Nucleus accumbens (tissue), 56 donors: ENCODE measurements around the gene SEPHS1.
A peak's percentile ranks its signal among the peaks of the same experiment; 100 is the strongest.
"Not testable (repeated sequence)": the region's sequence is repeated elsewhere in the genome, so short reads cannot be mapped to it uniquely, and the experiment has no call there.

Source experiments
- DNase-seq, 56 donors: peaks; one replicate each; lab custom pipeline; 2025; lab: John Stamatoyannopoulos, UW

SEPHS1 gene

DNA sequence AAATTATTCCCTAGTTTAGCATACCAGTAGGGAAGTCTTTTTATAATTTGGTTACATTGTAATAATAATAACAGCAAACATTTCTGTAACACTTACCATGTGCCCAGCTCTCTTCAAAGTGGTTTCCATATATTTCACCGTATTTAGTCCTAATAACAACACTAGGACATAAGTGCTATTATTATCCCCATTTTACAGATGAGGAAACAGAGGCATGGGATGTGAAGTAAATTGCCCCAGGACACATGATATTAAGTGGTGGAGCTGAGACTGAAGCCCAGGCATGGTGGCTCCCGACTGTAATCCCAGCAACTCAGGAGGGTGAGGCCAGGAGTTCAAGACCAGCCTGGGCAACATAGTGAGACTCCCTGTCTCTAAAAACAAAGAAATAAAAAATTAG, 53.3 kb downstream of the SEPHS1 start:
- no peak for DNase-seq

DNA sequence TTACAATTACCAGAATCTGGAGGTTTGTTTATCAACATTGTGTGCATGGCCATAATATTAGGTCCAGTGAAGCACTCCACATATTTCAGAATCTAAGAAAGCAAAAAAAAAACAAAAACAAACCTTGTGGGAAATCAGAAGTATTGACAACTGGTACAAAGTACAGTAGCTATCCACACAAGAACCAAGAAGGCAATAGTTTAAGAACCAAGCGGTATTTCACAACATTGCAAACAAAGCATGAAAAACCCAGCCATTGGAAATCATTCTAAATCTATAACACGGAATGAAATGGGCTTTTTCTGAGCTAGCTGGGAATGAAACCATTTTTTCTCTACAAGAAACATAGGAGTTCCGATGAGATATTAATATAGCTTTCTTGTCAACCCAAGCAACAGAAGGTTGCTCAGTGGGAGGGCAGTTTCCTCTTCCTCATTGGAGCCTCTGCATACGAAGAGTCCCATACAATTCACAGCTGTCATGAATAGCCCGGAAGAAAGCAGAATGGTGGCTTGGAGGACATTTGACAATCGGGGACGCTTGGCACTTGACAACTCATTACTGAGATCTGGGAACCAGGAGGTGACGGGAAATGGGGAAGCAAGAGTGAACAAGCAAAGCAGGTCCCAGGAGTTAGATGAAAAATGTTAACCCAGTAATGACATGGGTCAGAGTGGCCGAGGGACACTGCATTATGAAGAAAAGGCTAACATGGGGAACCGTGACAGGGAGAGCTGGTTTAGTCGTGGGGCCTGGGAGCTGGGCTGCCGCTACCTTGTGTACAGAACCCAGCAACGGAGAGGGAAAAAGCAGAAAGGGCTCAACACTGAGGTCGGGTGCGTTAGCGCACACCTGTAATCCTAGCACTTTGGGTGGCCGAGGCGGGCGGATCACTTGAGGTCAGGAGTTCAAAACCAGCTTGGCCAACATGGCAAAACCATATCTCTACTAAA, 56.0 kb downstream of the SEPHS1 start:
- DNase-seq: no peak

DNA sequence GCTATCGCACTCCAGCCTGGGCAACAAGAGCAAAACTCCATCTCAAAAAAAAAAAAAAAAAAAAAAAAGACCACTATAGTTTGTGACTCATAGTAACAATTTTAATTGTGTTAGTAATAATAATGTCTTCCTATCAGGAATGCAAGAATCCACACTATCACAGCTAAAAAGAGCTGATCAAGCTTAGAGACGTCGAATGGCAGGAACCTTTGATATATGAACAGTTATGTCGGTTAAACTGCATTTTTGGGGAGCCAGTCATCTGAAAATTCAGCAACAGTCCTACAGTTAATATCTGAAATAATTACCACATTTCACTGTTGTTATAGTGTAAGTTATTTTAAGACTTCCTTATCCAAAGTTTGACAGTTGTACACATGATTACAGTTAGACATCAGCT, 57.0 kb downstream of the SEPHS1 start:
- no peak for DNase-seq

DNA sequence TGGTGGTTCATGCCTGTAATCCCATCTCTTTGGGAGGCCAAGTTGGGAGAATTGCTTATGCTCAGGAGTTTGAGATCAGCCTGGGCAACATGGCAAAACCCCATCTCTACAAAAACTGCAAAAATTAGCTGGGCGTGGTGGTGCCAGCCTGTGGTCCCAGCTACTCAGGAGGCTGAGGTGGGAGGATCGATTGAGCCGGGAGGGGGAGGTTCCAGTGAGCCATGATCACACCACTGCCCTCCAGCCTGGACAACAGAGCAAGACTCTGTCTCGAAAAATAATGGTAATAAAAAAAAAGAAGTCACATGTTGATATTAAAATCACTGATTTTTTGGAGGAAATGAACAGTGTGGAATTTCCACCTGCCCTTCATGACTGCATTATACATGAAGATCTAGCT, 64.0 kb downstream of the SEPHS1 start:
- no peak for DNase-seq

DNA sequence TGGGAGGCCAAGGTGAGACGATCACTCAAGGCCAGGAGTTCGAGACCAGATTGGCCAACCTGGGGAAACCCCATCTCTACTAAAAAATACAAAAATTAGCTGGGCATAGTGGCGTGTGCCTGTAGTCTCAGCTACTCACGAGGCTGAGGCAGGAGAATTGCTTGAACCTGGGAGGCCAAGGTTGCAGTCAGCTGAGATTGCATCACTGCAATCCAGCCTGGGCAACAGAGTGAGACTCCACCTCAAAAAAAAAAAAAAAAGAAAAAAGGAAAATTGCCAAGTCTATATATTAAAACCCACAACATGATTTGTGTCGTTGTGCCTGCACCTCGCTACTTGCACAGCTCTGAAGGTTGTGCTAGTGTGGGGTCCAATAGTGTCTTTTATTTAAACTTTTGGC, 65.7 kb downstream of the SEPHS1 start:
- not testable (repeated sequence) for DNase-seq

DNA sequence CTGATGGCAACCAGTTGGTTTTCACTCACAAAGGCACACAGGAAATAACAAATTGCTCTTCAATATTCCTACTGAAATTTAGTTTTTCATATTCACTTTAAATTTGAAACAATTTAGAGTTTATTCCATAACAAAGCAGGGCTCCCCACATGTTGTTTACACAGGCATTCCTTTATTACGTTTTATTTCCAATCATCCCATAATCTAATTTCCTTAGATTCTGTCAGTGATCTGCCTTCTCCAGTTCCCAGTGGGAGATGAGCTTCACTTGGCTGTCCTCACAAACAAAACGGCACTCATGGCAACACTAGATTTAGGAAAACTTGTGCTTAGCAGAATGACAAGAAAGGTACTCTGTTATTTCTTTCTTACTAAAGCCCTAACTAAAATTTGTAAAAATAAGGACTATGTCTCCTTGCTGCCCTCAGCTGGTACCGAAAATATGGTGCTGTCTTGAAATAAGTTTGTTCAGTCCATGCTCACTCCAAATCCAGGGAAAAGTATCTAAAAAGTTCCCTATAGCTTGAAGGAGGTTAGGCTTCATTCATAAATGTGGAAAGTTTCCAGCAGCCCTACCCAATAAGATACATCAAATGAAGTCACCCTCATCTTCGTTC, 71.2 kb downstream of the SEPHS1 start:
- DNase-seq: no peak

DNA sequence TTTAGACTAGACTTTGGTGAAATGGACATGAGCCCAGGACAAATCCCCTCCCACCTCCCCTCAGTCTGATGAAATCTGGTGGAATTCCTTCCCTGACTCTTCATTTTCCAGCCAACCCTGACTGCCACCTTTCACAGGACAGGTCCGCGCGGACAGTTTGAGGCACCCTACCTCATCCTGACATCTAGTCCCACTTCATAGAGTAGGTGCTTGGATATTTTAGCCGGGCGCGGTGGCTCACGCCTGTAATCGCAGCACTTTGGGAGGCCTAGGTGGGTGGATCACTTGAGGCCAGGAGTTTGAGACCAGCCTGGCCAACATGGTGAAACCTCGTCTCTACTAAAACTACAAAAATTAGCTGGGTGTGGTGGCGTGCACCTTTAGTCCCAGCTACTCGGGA, 71.9 kb downstream of the SEPHS1 start:
- not testable (repeated sequence) for DNase-seq

DNA sequence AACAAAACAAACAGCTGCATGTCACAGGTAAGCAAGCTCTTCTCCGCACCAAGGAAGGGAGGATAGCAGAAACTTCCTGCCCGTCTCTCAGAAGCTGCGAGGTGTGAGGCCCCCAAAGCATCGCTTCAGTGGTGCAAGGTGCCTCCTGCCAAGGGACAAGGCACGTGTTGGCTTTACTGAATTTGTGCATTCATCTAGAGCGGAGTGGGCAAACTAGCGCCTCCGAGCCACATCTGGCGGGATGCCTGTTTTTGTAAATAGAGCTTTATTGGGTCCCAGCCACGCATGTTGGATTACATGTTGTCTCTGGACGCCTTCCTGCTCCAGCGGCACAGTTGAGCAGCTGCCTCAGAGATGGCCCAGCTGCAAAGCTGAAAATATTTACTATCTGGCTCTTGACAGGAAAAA, 75.9 kb downstream of the SEPHS1 start:
- peak in 52 of 56 donors; percentile 8 to 86 (median 57) for DNase-seq

DNA sequence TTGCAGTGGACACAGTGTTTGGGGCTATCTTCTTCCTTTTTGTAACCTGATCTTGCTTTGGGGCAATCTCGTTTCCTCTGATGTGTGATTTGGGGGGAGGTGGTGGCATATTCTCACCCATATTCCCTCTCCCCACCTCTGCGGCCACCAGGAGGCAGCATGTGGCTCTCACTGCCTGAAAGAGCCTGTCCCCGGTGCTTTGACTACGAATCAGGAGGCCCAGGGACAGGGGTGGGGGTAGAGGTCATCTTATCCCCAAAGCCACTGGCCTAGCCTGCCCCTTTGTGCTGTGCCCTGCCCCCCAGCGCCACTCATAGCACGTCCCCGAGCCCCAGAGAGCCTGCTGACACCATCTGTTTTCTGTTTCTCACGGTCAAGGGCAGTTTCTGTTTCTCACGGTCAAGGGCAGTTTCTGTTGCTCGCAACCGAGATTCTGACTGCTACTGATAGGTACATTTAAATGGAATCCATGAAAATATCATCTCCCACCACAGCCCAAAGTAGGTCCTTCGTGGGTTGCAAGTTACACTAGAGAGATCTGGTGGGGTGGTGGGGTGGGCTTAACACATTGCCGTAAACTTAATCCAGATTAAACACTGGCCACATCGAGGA, 76.4 kb downstream of the SEPHS1 start:
- DNase-seq: peak in 26 of 56 donors; percentile 1 to 45 (median 8)

DNA sequence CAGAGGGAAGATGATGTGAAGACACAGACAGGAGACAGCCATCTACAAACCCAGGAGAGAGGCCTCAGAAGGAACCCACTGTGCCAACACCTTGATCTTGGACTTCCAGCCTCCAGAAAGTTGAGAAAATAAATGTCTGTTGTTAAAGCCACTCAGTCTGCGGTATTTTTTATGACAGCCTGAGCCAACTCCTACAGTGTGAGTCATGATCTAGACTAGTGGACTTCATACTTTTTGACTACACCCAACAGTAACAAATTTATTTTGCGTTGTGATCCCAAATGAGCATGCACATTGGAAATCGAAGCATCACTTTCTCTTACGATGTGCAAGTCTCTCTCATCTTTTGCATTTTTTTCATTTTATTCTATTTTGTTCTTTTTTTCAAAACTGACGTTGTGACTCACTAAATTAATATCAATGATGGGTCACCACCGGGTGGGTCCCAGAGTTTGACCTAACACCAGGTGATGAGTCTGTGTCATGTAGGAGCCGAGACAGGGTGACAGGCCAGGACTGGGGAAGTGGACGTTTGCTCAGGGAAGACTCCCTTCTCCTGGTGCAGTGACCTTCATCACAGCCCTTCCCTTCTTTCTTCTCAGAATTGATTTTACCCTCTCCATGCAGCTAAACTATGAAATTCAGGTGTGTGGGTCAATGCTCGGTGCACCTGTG, 77.1 kb downstream of the SEPHS1 start:
- no peak for DNase-seq

DNA sequence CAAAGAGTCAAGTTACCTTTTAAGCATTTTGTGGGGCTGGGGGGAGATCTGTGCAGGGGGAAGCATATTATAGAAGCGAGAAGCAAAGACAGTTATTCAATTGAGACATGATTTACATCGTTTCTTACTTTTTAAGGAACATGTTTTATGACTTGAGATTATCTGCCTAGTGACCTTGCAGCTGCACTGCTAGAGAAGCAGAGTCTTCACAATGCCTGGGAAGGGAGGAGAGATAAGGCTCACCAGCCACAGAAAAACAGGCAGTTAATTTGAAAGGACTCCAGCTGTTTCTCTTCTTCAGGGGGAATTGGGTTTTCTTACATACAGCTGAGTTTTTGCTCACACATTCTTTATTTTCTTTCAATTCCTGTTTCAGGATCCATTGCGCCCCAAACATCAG, 79.3 kb downstream of the SEPHS1 start:
- no peak for DNase-seq

DNA sequence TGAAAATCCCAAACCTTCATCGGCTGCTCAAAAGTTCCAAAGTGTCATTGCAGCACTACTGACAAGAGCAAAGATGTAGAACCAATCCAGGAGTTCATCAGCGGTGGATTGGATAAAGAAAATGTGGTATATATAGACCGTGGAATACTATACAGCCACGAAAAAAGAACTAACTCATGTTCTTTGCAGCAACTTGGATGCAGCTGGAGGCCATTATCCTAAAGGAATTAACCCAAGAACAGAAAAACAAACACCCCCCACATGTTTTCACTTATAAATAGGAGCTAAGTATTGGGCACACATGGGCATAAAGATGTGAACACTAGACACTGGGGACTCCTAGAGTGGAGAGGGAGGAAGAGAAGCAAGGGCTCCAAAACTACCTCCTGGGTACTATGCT, 79.8 kb downstream of the SEPHS1 start:
- no peak for DNase-seq
